H1 (cell line): ENCODE measurements around the gene ACTR5. TPM values are rescaled to one million over a fixed set of nuclear protein-coding genes. Genes with fewer than 3 reads are reported as not detected.

Experiments used
- BRCA1 ChIP-seq: IDR thresholded peaks from 2 replicates; pipeline ENCODE4 v1.6.1; 2012; ENCODE audit warnings: low read depth, low read length, improper control_type of control experiment
- CBX8 ChIP-seq: fragments of 300-800, 300-1000 bp; sonication (generic); IDR thresholded peaks from 2 replicates; pipeline ENCODE4 v1.7.1; 2016; ENCODE audit warnings: low read depth, low read length, borderline replicate concordance
- CEBPB ChIP-seq: IDR thresholded peaks from 2 replicates; pipeline ENCODE4 v1.6.1; 2012; ENCODE audit warnings: low read depth, low read length
- CREB1 ChIP-seq: IDR thresholded peaks from 2 replicates; pipeline ENCODE4 v1.6.1; 2012; ENCODE audit warnings: inconsistent platforms
- CTBP2 ChIP-seq: IDR thresholded peaks from 2 replicates; pipeline ENCODE4 v1.7.0; 2011; ENCODE audit warnings: borderline replicate concordance, mild to moderate bottlenecking, moderate library complexity, mixed read lengths, low read length; ENCODE audit not compliant: insufficient read depth, insufficient read length
- JUN ChIP-seq: IDR thresholded peaks from 2 replicates; pipeline ENCODE4 v1.6.1; 2011; ENCODE audit warnings: low read depth, mild to moderate bottlenecking, improper control_type of control experiment, low read length
- JUND ChIP-seq: IDR thresholded peaks from 2 replicates; pipeline ENCODE4 v1.6.1; 2011; ENCODE audit warnings: mild to moderate bottlenecking, improper control_type of control experiment, low read length
- KDM1A ChIP-seq: fragments of 200-600, 300-600 bp; sonication (generic); IDR thresholded peaks from 2 replicates; pipeline ENCODE4 v1.7.1; 2016; ENCODE audit warnings: mild to moderate bottlenecking, low read length, borderline replicate concordance
- KDM4A ChIP-seq: IDR thresholded peaks from one replicate; pipeline ENCODE4 v1.7.1; 2012; ENCODE audit warnings: low read depth, mild to moderate bottlenecking, moderate library complexity, low read length, inconsistent platforms; ENCODE audit not compliant: severe bottlenecking
- KDM5A ChIP-seq: fragments of 200-600 bp; IDR thresholded peaks from 2 replicates; pipeline ENCODE4 v1.7.1; 2012; ENCODE audit warnings: mild to moderate bottlenecking, low read length, inconsistent platforms, mixed read lengths
- POU5F1 ChIP-seq: IDR thresholded peaks from 2 replicates; pipeline ENCODE4 v1.6.1; 2011; ENCODE audit warnings: low read depth, mild to moderate bottlenecking, low read length, moderate library complexity
- SAP30 ChIP-seq: fragments of 300-600 bp; sonication (generic); IDR thresholded peaks from 2 replicates; pipeline ENCODE4 v1.7.1; 2012; ENCODE audit warnings: low read length, moderate library complexity, mild to moderate bottlenecking, inconsistent platforms; ENCODE audit not compliant: insufficient read depth, insufficient replicate concordance
- SIRT6 ChIP-seq: IDR thresholded peaks from one replicate; pipeline ENCODE4 v1.7.1; 2012; ENCODE audit warnings: low read length, inconsistent platforms
- SP1 ChIP-seq: IDR thresholded peaks from 2 replicates; pipeline ENCODE4 v1.6.1; 2011; ENCODE audit warnings: low read depth, low read length
- SP4 ChIP-seq: IDR thresholded peaks from 2 replicates; pipeline ENCODE4 v1.6.1; 2012; ENCODE audit warnings: low read length, inconsistent platforms
- SUZ12 ChIP-seq: fragments of 200-600 bp; sonication (generic); IDR thresholded peaks from 2 replicates; pipeline ENCODE4 v1.6.1; 2012; ENCODE audit warnings: mild to moderate bottlenecking, inconsistent platforms, low read length, moderate library complexity, mixed read lengths
- TEAD4 ChIP-seq: IDR thresholded peaks from 2 replicates; pipeline ENCODE4 v1.6.1; 2012; ENCODE audit warnings: low read depth, low read length, inconsistent platforms, mixed read lengths
- polyA plus RNA-seq, 7 experiments: library from polyadenylated mRNA; depleted of rRNA in 3 of 7; stranded (reverse) in 5 of 7; unstranded in 2 of 7; fragments of >200 nt in 5 of 7; fragments of 200-250 nt in 2 of 7; gene quantifications; 1 replicate in 5 of 7; 2 replicates in 1 of 7; 4 replicates in 1 of 7; pipeline versions ENCODE4 v1.2.1 to v1.2.3, GENCODE V29; 2011 to 2013; ENCODE audit warnings: missing spikeins in 2 of 7, mixed read lengths in 2 of 7
- total RNA-seq: library from RNA; stranded (reverse); fragmentation: NEBNext Ultra II Directional; extraction: Animal tissue kit (Norgen Biotek cat#: 25700); gene quantifications from 2 replicates; pipeline ENCODE4 v1.2.1, GENCODE V29; 2021
- TF ChIP-seq, protein P1 (sequence below): IDR thresholded peaks from 2 replicates; pipeline ENCODE4 v1.6.1; 2011; ENCODE audit warnings: low read depth, mild to moderate bottlenecking, low read length; ENCODE audit not compliant: insufficient read depth
- TF ChIP-seq, protein P2 (sequence below), 3 experiments: IDR thresholded peaks; 1 replicate in 2 of 3; 2 replicates in 1 of 3; pipeline versions ENCODE4 v1.5.1 to v1.6.1; 2011; ENCODE audit warnings: low read length in 3 of 3, mild to moderate bottlenecking in 3 of 3, inconsistent platforms in 2 of 3, low read depth in 1 of 3, moderate library complexity in 1 of 3; ENCODE audit not compliant: insufficient read depth in 1 of 3; ENCODE audit errors: control extremely low read depth in 1 of 3
- TF ChIP-seq, protein P3 (sequence below): IDR thresholded peaks from 2 replicates; pipeline ENCODE4 v1.6.1; 2012; ENCODE audit warnings: inconsistent platforms
- TF ChIP-seq, protein P4 (sequence below): IDR thresholded peaks from 2 replicates; pipeline ENCODE4 v1.6.1; 2012; ENCODE audit warnings: inconsistent platforms

Gene ACTR5
- total and polyA plus RNA-seq, 2 of the 8 experiments (the other 6 are each of a cell fraction or from before 2014, with no cell fraction given): 10.4 to 14.4 TPM

GRCh38 chr20:38726804-38727606 is 21.3 kb upstream of the ACTR5 start (continued):
- TF ChIP-seq, protein P1, sequence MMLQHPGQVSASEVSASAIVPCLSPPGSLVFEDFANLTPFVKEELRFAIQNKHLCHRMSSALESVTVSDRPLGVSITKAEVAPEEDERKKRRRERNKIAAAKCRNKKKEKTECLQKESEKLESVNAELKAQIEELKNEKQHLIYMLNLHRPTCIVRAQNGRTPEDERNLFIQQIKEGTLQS: no peak
- peak; percentile 57 for TF ChIP-seq SP1
- TF ChIP-seq, protein P2, sequence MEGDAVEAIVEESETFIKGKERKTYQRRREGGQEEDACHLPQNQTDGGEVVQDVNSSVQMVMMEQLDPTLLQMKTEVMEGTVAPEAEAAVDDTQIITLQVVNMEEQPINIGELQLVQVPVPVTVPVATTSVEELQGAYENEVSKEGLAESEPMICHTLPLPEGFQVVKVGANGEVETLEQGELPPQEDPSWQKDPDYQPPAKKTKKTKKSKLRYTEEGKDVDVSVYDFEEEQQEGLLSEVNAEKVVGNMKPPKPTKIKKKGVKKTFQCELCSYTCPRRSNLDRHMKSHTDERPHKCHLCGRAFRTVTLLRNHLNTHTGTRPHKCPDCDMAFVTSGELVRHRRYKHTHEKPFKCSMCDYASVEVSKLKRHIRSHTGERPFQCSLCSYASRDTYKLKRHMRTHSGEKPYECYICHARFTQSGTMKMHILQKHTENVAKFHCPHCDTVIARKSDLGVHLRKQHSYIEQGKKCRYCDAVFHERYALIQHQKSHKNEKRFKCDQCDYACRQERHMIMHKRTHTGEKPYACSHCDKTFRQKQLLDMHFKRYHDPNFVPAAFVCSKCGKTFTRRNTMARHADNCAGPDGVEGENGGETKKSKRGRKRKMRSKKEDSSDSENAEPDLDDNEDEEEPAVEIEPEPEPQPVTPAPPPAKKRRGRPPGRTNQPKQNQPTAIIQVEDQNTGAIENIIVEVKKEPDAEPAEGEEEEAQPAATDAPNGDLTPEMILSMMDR (IDR thresholded peaks at IDR 0.05; ENCODE audit: control extremely low read depth in 1 of 3, insufficient read depth in 1 of 3, low read depth in 1 of 3, low read length in 3 of 3): peak; percentile 80 to 92 (median 89)
- TF ChIP-seq TEAD4: no peak
- TF ChIP-seq JUN: no peak
- peak; percentile 75 for TF ChIP-seq KDM4A
- TF ChIP-seq KDM5A: no peak
- TF ChIP-seq CBX8: no peak
- 0 out of 2 replicates have a peak, but pooled peaks have one; percentile 4 for TF ChIP-seq CREB1
- TF ChIP-seq JUND: 0 out of 2 replicates have a peak, but pooled peaks have one; percentile 37
- TF ChIP-seq, protein P3, sequence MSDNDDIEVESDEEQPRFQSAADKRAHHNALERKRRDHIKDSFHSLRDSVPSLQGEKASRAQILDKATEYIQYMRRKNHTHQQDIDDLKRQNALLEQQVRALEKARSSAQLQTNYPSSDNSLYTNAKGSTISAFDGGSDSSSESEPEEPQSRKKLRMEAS: peak; percentile 53; the same call in 1 of the 2 replicates
- peak; percentile 79 for TF ChIP-seq CTBP2
- TF ChIP-seq, protein P4, sequence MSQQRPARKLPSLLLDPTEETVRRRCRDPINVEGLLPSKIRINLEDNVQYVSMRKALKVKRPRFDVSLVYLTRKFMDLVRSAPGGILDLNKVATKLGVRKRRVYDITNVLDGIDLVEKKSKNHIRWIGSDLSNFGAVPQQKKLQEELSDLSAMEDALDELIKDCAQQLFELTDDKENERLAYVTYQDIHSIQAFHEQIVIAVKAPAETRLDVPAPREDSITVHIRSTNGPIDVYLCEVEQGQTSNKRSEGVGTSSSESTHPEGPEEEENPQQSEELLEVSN: no peak
- no peak for TF ChIP-seq BRCA1
- TF ChIP-seq KDM1A: no peak
- TF ChIP-seq CEBPB: no peak
- TF ChIP-seq SIRT6: no peak
- no peak for TF ChIP-seq SAP30
- no peak for TF ChIP-seq POU5F1
- TF ChIP-seq SP4: no peak
- TF ChIP-seq SUZ12: no peak; the same call in 1 of the 2 replicates
